ENCODE data around the gene SLC25A26. TPM values are rescaled to one million over a fixed set of nuclear protein-coding genes. Genes with fewer than 3 reads are reported as not detected.

The SLC25A26 gene
- total RNA-seq, 1 donor from 2014 or later, result 18.8 TPM

DNA sequence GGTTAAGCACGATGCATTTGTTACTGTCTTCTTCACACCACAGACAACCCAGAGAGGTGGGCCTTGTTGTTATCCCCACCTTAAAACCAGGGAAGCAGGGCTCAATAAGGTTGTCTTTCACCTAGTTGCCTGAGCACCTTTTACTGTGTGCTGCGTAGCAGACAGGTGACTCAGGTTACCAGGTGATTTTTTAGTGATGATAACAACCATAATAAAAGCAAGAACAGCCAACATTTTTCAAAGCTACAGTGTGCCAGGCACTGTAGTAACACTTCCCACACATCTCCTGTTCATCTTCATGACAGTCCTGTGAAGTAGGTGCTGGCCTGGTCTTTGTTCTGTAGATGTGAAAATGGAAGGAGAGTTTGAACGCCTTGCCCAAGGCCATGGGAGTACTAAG lies 132.2 kb downstream of the SLC25A26 start:
- H3K27me3 Mint-ChIP-seq (ENCODE audit: insufficient read depth), result no peaks in the 10 kb centered on the region
- intact Hi-C loops (cut with micrococcal nuclease), result no loop called here
- no peaks in the 10 kb centered on the region for H3K9me3 Mint-ChIP-seq
- peaks cover 11% of the 10 kb centered on the region for H3K4me1 Mint-ChIP-seq (ENCODE audit: low read depth)
- no peak overlapping the region for H3K27ac Mint-ChIP-seq
- H3K36me3 Mint-ChIP-seq (ENCODE audit: low read depth), result no peaks in the 10 kb centered on the region
- DNase-seq (ENCODE audit: low spot score), result no peak
- H3K4me3 Mint-ChIP-seq, result no peak overlapping the region

DNA sequence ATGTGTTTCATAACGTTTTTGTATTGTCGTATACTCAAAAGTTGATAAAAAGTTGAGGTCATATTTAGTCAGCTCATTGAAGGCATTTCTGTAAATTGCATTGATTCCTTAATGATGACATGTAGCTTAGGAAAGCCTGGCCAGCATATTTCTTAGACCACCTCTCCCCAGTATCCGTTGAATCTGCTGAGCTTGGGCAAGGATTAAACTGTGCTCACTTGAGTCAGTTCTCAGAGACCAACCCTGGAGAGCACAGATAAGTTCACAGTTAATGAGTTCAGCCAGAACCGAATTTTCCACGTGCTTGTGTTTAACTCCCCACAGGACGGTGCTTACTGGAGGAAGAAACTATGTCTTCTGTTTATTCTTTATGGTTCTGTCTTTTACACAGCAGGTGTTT lies 132.7 kb downstream of the SLC25A26 start:
- H3K27me3 Mint-ChIP-seq (ENCODE audit: insufficient read depth), result no peaks in the 10 kb centered on the region
- no peak overlapping the region for H3K27ac Mint-ChIP-seq
- H3K4me1 Mint-ChIP-seq (ENCODE audit: low read depth), result peaks cover 11% of the 10 kb centered on the region
- no peaks in the 10 kb centered on the region for H3K9me3 Mint-ChIP-seq
- no peak overlapping the region for H3K4me3 Mint-ChIP-seq
- no peak for DNase-seq (ENCODE audit: low spot score)
- intact Hi-C loops (cut with micrococcal nuclease), result no loop called here
- no peaks in the 10 kb centered on the region for H3K36me3 Mint-ChIP-seq (ENCODE audit: low read depth)

DNA sequence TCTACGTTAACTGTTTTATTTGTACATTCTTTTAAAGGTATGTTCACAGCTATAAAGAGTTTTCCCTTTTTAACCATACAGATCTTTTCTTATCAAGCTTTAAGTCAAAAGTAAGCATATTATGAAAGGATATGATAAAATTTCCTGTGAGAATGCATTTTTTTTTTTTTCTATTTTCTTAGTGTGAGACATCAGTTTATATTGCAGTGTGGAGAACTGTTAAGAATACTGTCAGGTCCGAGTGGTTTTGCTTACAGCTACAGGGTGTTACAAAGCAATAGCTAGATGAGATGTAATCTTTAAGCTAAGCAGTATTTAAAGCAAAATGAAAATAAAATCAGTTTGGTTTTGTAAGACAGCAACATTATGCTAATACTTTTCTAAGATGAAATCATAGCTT lies 133.2 kb downstream of the SLC25A26 start:
- no peaks in the 10 kb centered on the region for H3K27me3 Mint-ChIP-seq (ENCODE audit: insufficient read depth)
- intact Hi-C loops (cut with micrococcal nuclease), result no loop called here
- no peaks in the 10 kb centered on the region for H3K36me3 Mint-ChIP-seq (ENCODE audit: low read depth)
- H3K9me3 Mint-ChIP-seq, result no peaks in the 10 kb centered on the region
- H3K4me3 Mint-ChIP-seq, result no peak overlapping the region
- H3K4me1 Mint-ChIP-seq (ENCODE audit: low read depth), result peaks cover 11% of the 10 kb centered on the region
- no peak overlapping the region for H3K27ac Mint-ChIP-seq
- DNase-seq (ENCODE audit: low spot score), result no peak

DNA sequence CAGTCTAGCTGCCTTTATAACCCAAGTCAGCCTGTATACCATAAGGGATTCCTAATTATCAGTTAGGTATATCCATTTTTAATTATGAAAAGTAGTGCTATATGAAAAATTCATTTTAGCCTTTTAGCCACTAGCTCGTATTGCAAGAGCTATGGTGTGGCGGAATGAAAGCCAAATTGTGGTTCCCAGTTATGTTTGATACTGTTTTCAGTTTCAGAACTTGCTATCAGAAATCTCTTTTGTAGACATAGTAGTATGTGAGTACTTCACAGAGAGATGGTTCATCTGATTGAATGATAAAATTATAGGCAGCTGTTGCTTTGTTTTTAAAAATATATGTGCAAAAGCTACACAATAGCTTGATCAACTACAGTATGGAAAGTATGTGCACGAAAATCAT lies 134.6 kb downstream of the SLC25A26 start:
- intact Hi-C loops (cut with micrococcal nuclease), result no loop called here
- H3K9me3 Mint-ChIP-seq, result no peaks in the 10 kb centered on the region
- H3K27ac Mint-ChIP-seq, result no peak overlapping the region
- peaks cover 11% of the 10 kb centered on the region for H3K4me1 Mint-ChIP-seq (ENCODE audit: low read depth)
- H3K4me3 Mint-ChIP-seq, result no peak overlapping the region
- no peaks in the 10 kb centered on the region for H3K27me3 Mint-ChIP-seq (ENCODE audit: insufficient read depth)
- no peak for DNase-seq (ENCODE audit: low spot score)
- H3K36me3 Mint-ChIP-seq (ENCODE audit: low read depth), result no peaks in the 10 kb centered on the region

DNA sequence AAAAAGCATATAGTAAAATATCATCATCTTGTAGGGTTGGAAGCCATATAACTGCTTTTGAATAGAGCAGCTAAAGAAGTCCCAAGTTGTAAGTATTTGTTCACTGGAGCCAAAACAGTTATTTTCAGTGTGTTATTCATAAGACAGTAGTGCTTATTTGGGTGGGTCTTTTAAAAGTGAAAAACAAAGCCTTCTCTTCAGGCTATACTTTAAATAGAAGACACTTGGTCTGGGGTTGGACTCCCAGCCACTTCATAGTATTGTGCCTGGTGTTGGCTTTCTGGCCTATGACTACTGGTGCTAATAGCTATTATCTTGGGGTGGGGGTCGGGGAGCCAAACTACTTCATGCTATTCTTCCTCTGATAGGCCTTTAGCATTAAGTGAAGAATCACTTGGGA lies 135.2 kb downstream of the SLC25A26 start:
- Mint-ChIP-seq H3K4me1 (ENCODE audit: low read depth) (peaks cover 11% of the 10 kb centered on the region), H3K4me3 (no peak overlapping the region), H3K27me3 (ENCODE audit: insufficient read depth) (no peaks in the 10 kb centered on the region), H3K9me3 (no peaks in the 10 kb centered on the region), H3K27ac (no peak overlapping the region), H3K36me3 (ENCODE audit: low read depth) (no peaks in the 10 kb centered on the region)
- DNase-seq (ENCODE audit: low spot score), result no peak
- intact Hi-C loops (cut with micrococcal nuclease), result no loop called here

DNA sequence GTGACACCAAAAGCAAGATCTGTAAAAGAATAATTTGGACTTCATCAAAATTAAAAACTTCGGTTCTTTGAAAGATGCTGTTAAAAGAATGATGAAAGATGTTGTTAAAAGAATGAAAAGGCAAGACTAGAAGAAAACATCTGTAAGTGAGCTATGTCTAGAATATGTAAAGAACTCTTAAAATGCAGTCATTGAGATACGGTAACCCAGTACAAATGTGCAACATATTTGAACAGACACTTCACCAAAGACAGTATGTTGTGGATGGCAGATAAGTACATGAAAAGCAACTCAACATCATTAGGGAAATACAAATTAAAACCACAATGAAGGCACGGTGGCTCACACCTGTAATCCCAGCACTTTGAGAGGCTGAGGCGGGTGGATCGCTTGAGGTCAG lies 140.6 kb downstream of the SLC25A26 start:
- H3K27ac Mint-ChIP-seq, result no peak overlapping the region
- intact Hi-C loops (cut with micrococcal nuclease), result no loop called here
- H3K36me3 Mint-ChIP-seq (ENCODE audit: low read depth), result no peaks in the 10 kb centered on the region
- no peaks in the 10 kb centered on the region for H3K4me1 Mint-ChIP-seq (ENCODE audit: low read depth)
- no peaks in the 10 kb centered on the region for H3K27me3 Mint-ChIP-seq (ENCODE audit: insufficient read depth)
- no peaks in the 10 kb centered on the region for H3K9me3 Mint-ChIP-seq
- no peak overlapping the region for H3K4me3 Mint-ChIP-seq
- DNase-seq (ENCODE audit: low spot score), result no peak

DNA sequence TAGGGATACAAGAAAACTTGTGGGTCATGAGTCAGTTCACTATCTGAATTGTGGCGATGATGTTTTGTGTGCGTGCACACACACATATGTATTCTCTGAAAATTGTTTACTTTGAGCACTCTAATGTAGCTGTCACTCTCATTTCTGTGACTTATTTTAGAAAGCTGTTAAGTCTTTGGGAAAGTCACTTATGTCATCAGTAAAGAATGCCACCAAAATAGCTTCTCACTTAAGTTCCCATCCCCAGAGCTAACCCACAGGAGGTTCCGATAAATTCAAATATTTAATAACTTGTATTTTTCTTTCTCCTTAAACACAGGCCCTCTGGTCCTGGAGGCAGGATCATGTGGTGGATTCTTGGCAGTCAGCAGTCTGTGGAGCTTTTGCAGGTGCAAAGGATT lies 141.7 kb downstream of the SLC25A26 start:
- Mint-ChIP-seq H3K27me3 (ENCODE audit: insufficient read depth) (no peaks in the 10 kb centered on the region), H3K4me3 (no peak overlapping the region), H3K27ac (no peak overlapping the region), H3K9me3 (no peaks in the 10 kb centered on the region), H3K4me1 (ENCODE audit: low read depth) (no peaks in the 10 kb centered on the region), H3K36me3 (ENCODE audit: low read depth) (peaks cover 1% of the 10 kb centered on the region)
- no peak for DNase-seq (ENCODE audit: low spot score)
- intact Hi-C loops (cut with micrococcal nuclease), result no loop called here

DNA sequence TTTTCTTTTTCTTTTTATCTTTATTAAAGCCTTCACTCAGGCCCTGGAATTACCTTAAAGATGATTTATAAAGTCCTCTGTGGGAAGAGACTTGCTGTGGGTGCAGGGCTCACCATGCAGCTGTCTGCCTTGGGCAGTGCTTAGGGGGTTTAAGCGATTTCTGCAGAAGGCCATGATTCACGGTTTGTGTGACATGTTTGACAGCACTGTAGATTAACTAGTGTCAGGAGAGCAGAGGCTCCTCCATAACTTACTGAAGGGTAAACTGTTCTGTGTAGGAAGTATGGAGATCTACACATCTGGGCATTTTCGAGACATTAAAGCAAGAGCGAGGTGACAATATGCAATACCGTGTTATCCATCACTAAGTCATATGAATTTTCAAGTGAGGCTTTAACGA lies 142.3 kb downstream of the SLC25A26 start:
- H3K27ac Mint-ChIP-seq, result no peak overlapping the region
- H3K9me3 Mint-ChIP-seq, result no peaks in the 10 kb centered on the region
- H3K27me3 Mint-ChIP-seq (ENCODE audit: insufficient read depth), result no peaks in the 10 kb centered on the region
- no peak overlapping the region for H3K4me3 Mint-ChIP-seq
- no peaks in the 10 kb centered on the region for H3K4me1 Mint-ChIP-seq (ENCODE audit: low read depth)
- intact Hi-C loops (cut with micrococcal nuclease), result no loop called here
- DNase-seq (ENCODE audit: low spot score), result no peak
- peaks cover 1% of the 10 kb centered on the region for H3K36me3 Mint-ChIP-seq (ENCODE audit: low read depth)

DNA sequence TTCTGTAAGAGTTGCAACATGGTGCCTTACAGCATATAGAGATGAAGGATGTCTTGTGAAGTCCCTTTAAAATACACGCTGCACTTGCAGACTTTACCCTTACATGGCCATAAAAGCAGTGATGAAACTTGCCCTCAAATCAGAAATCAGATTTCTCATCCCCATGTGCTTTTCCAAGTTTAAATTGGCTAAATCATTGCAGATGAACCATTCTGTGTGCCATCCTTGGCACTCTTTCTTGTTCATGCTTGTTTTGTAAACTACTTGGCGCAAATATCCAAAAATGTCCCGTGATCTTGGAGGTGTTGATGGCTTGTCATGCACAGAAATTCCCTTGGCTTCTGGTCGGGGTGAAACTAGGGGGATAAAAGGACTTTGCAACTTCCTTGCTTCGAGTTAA lies 144.3 kb downstream of the SLC25A26 start:
- Mint-ChIP-seq H3K4me3 (no peak overlapping the region), H3K9me3 (no peaks in the 10 kb centered on the region), H3K4me1 (ENCODE audit: low read depth) (no peaks in the 10 kb centered on the region), H3K27me3 (ENCODE audit: insufficient read depth) (no peaks in the 10 kb centered on the region), H3K27ac (no peak overlapping the region), H3K36me3 (ENCODE audit: low read depth) (peaks cover 5% of the 10 kb centered on the region)
- no peak for DNase-seq (ENCODE audit: low spot score)
- intact Hi-C loops (cut with micrococcal nuclease), result no loop called here

DNA sequence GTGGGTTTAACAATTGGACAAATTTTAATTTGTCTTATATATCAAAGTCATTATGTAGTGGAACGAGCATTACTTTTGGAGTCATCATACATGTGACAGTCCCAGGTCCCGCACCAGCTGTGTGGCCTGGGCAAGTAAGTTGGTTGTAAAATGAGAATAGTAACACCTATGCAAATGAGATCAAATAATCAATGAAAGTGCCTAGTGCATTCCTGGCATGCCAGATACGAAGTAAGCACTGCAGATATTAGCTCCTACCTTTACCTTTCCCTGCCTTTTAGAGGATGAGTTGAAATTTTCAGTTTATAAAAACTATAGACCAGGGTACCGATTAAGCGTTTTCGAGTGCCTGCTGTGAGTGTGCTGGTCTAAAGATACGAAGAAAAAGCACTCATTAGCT lies 145.9 kb downstream of the SLC25A26 start:
- no peak overlapping the region for H3K27ac Mint-ChIP-seq
- no peak overlapping the region for H3K4me3 Mint-ChIP-seq
- no peaks in the 10 kb centered on the region for H3K9me3 Mint-ChIP-seq
- no peaks in the 10 kb centered on the region for H3K27me3 Mint-ChIP-seq (ENCODE audit: insufficient read depth)
- H3K36me3 Mint-ChIP-seq (ENCODE audit: low read depth), result peaks cover 8% of the 10 kb centered on the region
- intact Hi-C loops (cut with micrococcal nuclease), result no loop called here
- DNase-seq (ENCODE audit: low spot score), result no peak
- no peaks in the 10 kb centered on the region for H3K4me1 Mint-ChIP-seq (ENCODE audit: low read depth)

DNA sequence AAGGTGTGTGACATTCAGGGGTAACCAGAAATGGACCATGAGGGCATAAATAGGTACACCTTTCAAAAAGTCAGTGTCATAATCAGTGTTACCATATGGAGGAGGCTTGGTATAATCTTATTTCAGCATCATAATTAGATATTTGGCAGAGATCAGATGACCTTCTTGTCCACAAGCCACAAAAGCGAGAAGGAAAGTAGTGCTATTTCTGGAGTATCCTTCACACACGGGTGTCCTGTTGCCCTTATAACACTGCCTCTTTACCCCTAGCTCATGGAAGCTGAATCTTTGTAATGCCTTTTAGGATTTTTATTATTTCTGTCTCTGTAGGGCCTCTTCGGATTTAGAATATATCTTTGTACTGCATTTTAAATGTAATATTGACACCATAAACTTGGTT lies 147.2 kb downstream of the SLC25A26 start:
- no peaks in the 10 kb centered on the region for H3K27me3 Mint-ChIP-seq (ENCODE audit: insufficient read depth)
- H3K4me1 Mint-ChIP-seq (ENCODE audit: low read depth), result no peaks in the 10 kb centered on the region
- no peak for DNase-seq (ENCODE audit: low spot score)
- intact Hi-C loops (cut with micrococcal nuclease), result no loop called here
- H3K27ac Mint-ChIP-seq, result no peak overlapping the region
- no peak overlapping the region for H3K4me3 Mint-ChIP-seq
- no peaks in the 10 kb centered on the region for H3K9me3 Mint-ChIP-seq
- H3K36me3 Mint-ChIP-seq (ENCODE audit: low read depth), result peaks cover 8% of the 10 kb centered on the region

DNA sequence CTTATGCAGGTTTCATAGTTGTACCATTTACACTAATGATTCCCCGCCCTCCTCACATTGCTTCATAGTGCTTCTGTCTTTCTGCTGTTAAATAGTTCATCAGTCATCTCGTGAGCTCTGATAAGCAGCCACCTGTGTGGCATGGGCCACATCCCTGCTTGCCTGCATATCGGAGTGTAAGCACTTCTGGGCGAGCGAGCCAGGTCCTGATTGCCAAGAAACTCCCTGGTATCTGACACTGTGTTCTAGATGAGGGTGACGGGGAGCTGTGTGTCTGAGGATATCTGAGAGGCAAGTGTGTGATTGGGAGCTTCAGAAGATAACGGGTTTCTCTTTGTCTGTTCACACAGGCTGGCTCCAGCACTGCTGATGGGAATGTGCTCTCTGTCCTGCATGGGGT lies 149.4 kb downstream of the SLC25A26 start:
- H3K4me3 Mint-ChIP-seq, result no peak overlapping the region
- no peak for DNase-seq (ENCODE audit: low spot score)
- intact Hi-C loops (cut with micrococcal nuclease), result no loop called here
- no peaks in the 10 kb centered on the region for H3K9me3 Mint-ChIP-seq
- H3K27me3 Mint-ChIP-seq (ENCODE audit: insufficient read depth), result no peaks in the 10 kb centered on the region
- H3K4me1 Mint-ChIP-seq (ENCODE audit: low read depth), result no peaks in the 10 kb centered on the region
- H3K36me3 Mint-ChIP-seq (ENCODE audit: low read depth), result peaks cover 12% of the 10 kb centered on the region
- H3K27ac Mint-ChIP-seq, result no peak overlapping the region

DNA sequence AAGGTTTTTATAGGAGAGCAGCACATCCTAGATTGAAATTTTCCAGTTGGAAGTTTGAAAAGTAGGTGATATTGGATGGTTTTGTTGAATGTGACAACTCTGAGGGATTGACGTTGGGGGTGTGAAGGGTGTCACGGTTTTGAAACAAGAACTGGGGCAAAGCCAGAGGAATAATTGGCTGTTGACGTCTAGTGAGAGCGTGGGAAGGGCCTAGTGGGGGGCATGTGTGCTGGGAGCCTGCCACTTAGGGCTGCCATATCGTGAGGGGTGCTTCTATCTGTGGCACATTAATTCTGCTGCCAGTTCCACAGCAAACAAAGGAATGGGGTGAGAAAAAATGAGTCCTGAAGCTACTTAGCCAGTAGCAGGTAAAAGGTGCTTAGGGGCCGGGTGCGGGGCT lies 150.6 kb downstream of the SLC25A26 start:
- Mint-ChIP-seq H3K9me3 (no peaks in the 10 kb centered on the region), H3K27me3 (ENCODE audit: insufficient read depth) (no peaks in the 10 kb centered on the region), H3K4me1 (ENCODE audit: low read depth) (no peaks in the 10 kb centered on the region), H3K27ac (no peak overlapping the region), H3K36me3 (ENCODE audit: low read depth) (peaks cover 21% of the 10 kb centered on the region), H3K4me3 (no peak overlapping the region)
- intact Hi-C loops (cut with micrococcal nuclease), result no loop called here
- no peak for DNase-seq (ENCODE audit: low spot score)

DNA sequence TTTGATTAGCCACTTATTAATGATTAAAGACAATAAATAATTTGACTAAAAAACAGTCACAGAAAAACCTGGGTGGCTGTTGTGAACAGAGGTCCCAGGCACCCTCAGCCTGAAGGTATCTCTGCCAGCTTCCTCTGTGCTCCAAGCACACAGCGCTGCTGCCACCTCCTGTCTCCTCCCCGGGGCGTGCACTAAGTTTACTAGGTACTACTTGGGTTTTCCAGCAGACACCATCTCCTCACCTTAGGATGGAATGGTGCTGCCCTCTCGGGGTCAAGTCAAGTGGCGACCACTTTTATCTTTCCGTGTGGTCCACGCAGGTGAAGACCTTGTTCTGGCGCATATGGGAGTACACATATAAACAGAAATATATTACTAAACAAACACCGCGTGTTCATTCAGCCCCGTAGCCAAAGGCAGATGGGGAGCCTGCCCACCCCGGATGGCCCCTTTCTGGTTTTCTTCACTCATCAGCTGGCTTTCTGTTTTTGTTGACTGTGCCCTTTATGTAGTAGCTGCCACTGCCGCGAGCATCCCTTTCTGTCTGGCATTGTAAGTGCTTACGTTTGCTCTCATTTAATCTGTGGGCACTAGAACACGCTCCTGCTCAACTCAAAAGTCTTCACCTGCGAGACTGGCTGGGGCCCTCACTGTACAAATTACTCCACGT lies 152.0 kb downstream of the SLC25A26 start:
- H3K4me3 Mint-ChIP-seq, result no peak overlapping the region
- intact Hi-C loops (cut with micrococcal nuclease), result loop anchor here (1.0 kb wide), 1 partner anchor 97 kb away; no protein-coding TSS in a partner anchor
- H3K27ac Mint-ChIP-seq, result no peak overlapping the region
- peaks cover 2% of the 10 kb centered on the region for H3K4me1 Mint-ChIP-seq (ENCODE audit: low read depth)
- no peaks in the 10 kb centered on the region for H3K9me3 Mint-ChIP-seq
- DNase-seq (ENCODE audit: low spot score), result no peak
- peaks cover 28% of the 10 kb centered on the region for H3K36me3 Mint-ChIP-seq (ENCODE audit: low read depth)
- H3K27me3 Mint-ChIP-seq (ENCODE audit: insufficient read depth), result no peaks in the 10 kb centered on the region
